ENCODE measurements around the gene CCDC9B. TPM values are rescaled to one million over a fixed set of nuclear protein-coding genes. Genes with fewer than 3 reads are reported as not detected.

Gene CCDC9B
- total and polyA plus RNA-seq, 2 of the 4 experiments (the other 2 are of a cell fraction): 19.7 to 30.9 TPM

- Histone ChIP-seq H2BK20ac (ENCODE audit: low read depth, low read length) (no peak overlapping the region), H4K8ac (ENCODE audit: low read depth in 2 of 2, low read length in 2 of 2) (no peak overlapping the region), H2BK15ac (ENCODE audit: low read depth, low read length) (no peak overlapping the region), H3K56ac (ENCODE audit: extremely low read depth, insufficient read depth, low read length) (no peak overlapping the region), H3K27me3 (ENCODE audit: control insufficient read depth, insufficient read depth, low read length) (peaks cover 26% of the 10 kb centered on the region), H2AK9ac (replicated peaks; ENCODE audit: low read depth, low read length, poor library complexity) (no peak overlapping the region), H3K79me1 (ENCODE audit: low read depth in 1 of 2, low read length in 2 of 2) (no peaks in the 10 kb centered on the region), H3K9ac (ENCODE audit: low read depth, low read length) (no peak overlapping the region), H3K4ac (ENCODE audit: low read depth, low read length) (no peak overlapping the region), H3K9me3 (ENCODE audit: control insufficient read depth, insufficient read depth, low read length) (no peaks in the 10 kb centered on the region), H4K91ac (ENCODE audit: insufficient read depth, low read depth, low read length) (no peak overlapping the region), H3K4me3 (ENCODE audit: insufficient read depth, low read depth, low read length) (no peak overlapping the region), H2AFZ (replicated peaks; ENCODE audit: low read length, poor library complexity) (no peak overlapping the region), H3K18ac (ENCODE audit: low read depth, low read length) (no peak overlapping the region), H2BK120ac (ENCODE audit: low read depth, low read length) (no peak overlapping the region), H3K4me2 (ENCODE audit: low read depth, low read length) (no peak overlapping the region), H2BK5ac (ENCODE audit: low read depth, low read length, poor library complexity, severe bottlenecking) (no peak overlapping the region), H3K4me1 (ENCODE audit: control insufficient read depth, insufficient read depth, low read length) (peaks cover 6% of the 10 kb centered on the region; the same call in 1 of the 2 replicates), H3K36me3 (ENCODE audit: control insufficient read depth, insufficient read depth, low read length) (no peaks in the 10 kb centered on the region), H4K20me1 (ENCODE audit: insufficient read depth, low read length) (no peaks in the 10 kb centered on the region), H4K5ac (ENCODE audit: low read depth, low read length) (no peak overlapping the region), H2AK5ac (ENCODE audit: low read depth, low read length) (no peak overlapping the region), H3K23ac (ENCODE audit: low read depth, low read length) (no peak overlapping the region), H3K27ac (ENCODE audit: insufficient read depth, low read length) (no peak overlapping the region), H3K9me1 (ENCODE audit: insufficient read depth, low read length) (no peaks in the 10 kb centered on the region), H3K14ac (replicated peaks; ENCODE audit: low read depth, low read length) (no peak overlapping the region)
- in situ Hi-C loops (cut with MboI; ENCODE audit: low sequenced_read_pairs) (no loop called here), intact Hi-C loops (cut with micrococcal nuclease) (no loop called here), dilution Hi-C loops (cut with HindIII; ENCODE audit: low sequenced_read_pairs, unreplicated experiment) (no loop called here)
- TF ChIP-seq CHD1 (IDR thresholded peaks at IDR 0.05; ENCODE audit: low read depth, low read length) (no peak), MAFK (IDR thresholded peaks at IDR 0.05; ENCODE audit: low read depth, low read length) (no peak), RCOR1 (IDR thresholded peaks at IDR 0.05; ENCODE audit: insufficient replicate concordance, low read length) (no peak), MXI1 (IDR thresholded peaks at IDR 0.05; ENCODE audit: borderline replicate concordance, low read depth, low read length) (no peak), USF2 (IDR thresholded peaks at IDR 0.05; ENCODE audit: low read depth, low read length) (no peak), BHLHE40 (IDR thresholded peaks at IDR 0.05; ENCODE audit: low read depth, low read length) (no peak), NFE2L2 (IDR thresholded peaks at IDR 0.05; ENCODE audit: low read depth, low read length) (no peak), SMC3 (IDR thresholded peaks at IDR 0.05; ENCODE audit: low read depth, low read length) (no peak), POLR2A (IDR thresholded peaks at IDR 0.05; ENCODE audit: low read depth, low read length) (no peak), MAZ (IDR thresholded peaks at IDR 0.05; ENCODE audit: borderline replicate concordance, low read depth, low read length) (no peak), CEBPB (IDR thresholded peaks at IDR 0.05; ENCODE audit: low read depth, low read length) (no peak), RAD21 (IDR thresholded peaks at IDR 0.05; ENCODE audit: low read length) (no peak), ELK1 (IDR thresholded peaks at IDR 0.05; ENCODE audit: borderline replicate concordance, low read depth, low read length) (no peak), FOS (IDR thresholded peaks at IDR 0.05; ENCODE audit: low read depth, low read length) (no peak)
- TF ChIP-seq, protein P1, sequence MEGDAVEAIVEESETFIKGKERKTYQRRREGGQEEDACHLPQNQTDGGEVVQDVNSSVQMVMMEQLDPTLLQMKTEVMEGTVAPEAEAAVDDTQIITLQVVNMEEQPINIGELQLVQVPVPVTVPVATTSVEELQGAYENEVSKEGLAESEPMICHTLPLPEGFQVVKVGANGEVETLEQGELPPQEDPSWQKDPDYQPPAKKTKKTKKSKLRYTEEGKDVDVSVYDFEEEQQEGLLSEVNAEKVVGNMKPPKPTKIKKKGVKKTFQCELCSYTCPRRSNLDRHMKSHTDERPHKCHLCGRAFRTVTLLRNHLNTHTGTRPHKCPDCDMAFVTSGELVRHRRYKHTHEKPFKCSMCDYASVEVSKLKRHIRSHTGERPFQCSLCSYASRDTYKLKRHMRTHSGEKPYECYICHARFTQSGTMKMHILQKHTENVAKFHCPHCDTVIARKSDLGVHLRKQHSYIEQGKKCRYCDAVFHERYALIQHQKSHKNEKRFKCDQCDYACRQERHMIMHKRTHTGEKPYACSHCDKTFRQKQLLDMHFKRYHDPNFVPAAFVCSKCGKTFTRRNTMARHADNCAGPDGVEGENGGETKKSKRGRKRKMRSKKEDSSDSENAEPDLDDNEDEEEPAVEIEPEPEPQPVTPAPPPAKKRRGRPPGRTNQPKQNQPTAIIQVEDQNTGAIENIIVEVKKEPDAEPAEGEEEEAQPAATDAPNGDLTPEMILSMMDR (conservative IDR thresholded peaks at IDR 0.05; ENCODE audit: low read depth, low read length): no peak
- DNase-seq: no peak
- no peak for ATAC-seq (ENCODE audit: low read depth)
- ChIA-PET CTCF (interaction anchor here (1.7 to 4.2 kb wide), 2 partner anchors 12 to 14 kb away, joined by 5 to 15 read pairs; no protein-coding TSS in a partner anchor), POLR2A (ENCODE audit: unreplicated experiment) (interaction anchor here (0.6 to 0.9 kb wide), 2 partner anchors 15 to 25 kb away, joined by 3 read pairs; no protein-coding TSS in a partner anchor)
- no CpG with 5 or more reads among the region's 1 CpG for WGBS, 2 experiments (ENCODE audit: extremely low coverage in 2 of 2, insufficient read length in 1 of 2)
- BruUV-seq (replicated peaks): no TSS peak
Observed at GRCh38 chr15:40357246-40357645, 16.5 kb upstream of the CCDC9B start.

All from IMR-90 (cell line).